T-helper 2 cell treated with Interferon-gamma antibody and Interleukin-4, amounts not matched to agents 5 μg/mL and 100 μg/mL, for 36 hours (primary cell): Measurements from ENCODE around the gene DOK4.
"Not testable (repeated sequence)": the region's sequence is repeated elsewhere in the genome, so short reads cannot be mapped to it uniquely, and the experiment has no call there.

ENCODE experiments used
- DNase-seq: peaks from one replicate; pipeline ENCODE4 v3.0.0; 2021; ENCODE audit warnings: low spot score
- H3K27ac Mint-ChIP-seq: one replicate; pipeline ENCODE4 v1.8.0; 2021; ENCODE audit warnings: mild to moderate bottlenecking, mixed read lengths
- H3K27me3 Mint-ChIP-seq: one replicate; pipeline ENCODE4 v1.8.0; 2021; ENCODE audit warnings: low read depth, mixed read lengths
- H3K36me3 Mint-ChIP-seq: one replicate; pipeline ENCODE4 v1.8.0; 2021; ENCODE audit warnings: low read depth, mixed read lengths
- H3K4me1 Mint-ChIP-seq: one replicate; pipeline ENCODE4 v1.8.0; 2021; ENCODE audit warnings: low read depth, mixed read lengths
- H3K4me3 Mint-ChIP-seq: one replicate; pipeline ENCODE4 v1.8.0; 2022; ENCODE audit warnings: mild to moderate bottlenecking, moderate library complexity, mixed read lengths
- H3K9me3 Mint-ChIP-seq: one replicate; pipeline ENCODE4 v1.8.0; 2021; ENCODE audit warnings: mixed read lengths

DOK4 gene

DNA sequence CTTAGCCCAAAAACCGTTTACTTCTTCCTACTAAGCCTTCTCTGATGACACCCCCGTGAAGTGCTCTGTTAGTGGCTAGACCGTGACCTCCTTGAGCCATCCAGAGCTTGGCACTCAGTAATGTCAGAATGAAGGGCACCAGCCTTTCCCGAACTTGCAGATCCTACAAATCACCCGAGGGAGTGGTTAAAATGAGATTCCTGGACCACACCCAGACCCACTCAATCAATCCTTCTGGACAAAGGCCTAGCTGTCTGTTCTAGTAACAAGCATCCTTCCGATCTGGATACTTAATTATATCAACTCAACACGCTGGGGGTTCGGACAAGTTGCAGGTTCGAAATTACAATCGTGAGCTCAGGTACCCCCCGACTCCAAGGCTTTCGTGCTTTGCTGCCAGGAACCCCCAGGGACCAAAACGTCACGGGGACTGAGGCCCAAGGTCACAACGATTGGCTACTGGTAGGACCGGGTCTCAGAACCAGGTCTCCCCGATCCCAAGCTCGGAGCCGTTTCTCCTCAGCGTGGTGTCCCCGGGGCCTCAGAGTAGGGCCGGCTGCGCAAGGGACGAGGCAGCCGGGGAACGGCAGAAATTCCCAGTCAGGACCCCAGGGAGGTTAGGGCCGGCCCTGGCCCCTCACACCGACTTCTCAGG, 39.6 kb downstream of the DOK4 start:
- peaks cover 12% of the 10 kb centered on the region for H3K36me3 Mint-ChIP-seq
- DNase-seq: peak; percentile 12
- H3K4me1 Mint-ChIP-seq: peaks cover 22% of the 10 kb centered on the region
- H3K4me3 Mint-ChIP-seq: peak overlapping the region; percentile 97
- H3K27me3 Mint-ChIP-seq: no peaks in the 10 kb centered on the region
- H3K27ac Mint-ChIP-seq: peak overlapping the region; percentile 89
- H3K9me3 Mint-ChIP-seq: peaks cover 2% of the 10 kb centered on the region

DNA sequence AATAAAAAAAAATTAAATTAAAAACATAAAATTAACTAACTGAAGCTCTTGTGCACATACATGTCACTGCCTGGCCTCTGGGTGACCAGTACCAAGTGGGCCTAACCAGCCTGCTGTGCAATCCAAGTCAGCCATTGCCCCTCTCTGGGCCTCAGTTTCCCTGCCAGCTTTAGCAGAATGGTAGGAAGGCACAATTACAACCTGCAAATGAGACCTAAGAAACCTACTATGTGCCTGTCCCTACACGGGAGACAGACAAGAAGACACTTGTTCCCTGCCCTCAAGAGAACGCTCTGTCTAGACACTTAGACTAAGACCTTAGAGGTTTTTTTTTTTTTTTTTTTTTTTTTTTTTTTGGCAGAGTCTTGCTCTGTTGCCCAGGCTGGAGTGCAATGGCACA, 40.8 kb downstream of the DOK4 start:
- Mint-ChIP-seq H3K4me3 (peak overlapping the region; percentile 39), H3K4me1 (peaks cover 22% of the 10 kb centered on the region), H3K36me3 (peaks cover 21% of the 10 kb centered on the region), H3K27me3 (no peaks in the 10 kb centered on the region), H3K9me3 (peaks cover 9% of the 10 kb centered on the region), H3K27ac (no peak overlapping the region)
- no peak for DNase-seq

DNA sequence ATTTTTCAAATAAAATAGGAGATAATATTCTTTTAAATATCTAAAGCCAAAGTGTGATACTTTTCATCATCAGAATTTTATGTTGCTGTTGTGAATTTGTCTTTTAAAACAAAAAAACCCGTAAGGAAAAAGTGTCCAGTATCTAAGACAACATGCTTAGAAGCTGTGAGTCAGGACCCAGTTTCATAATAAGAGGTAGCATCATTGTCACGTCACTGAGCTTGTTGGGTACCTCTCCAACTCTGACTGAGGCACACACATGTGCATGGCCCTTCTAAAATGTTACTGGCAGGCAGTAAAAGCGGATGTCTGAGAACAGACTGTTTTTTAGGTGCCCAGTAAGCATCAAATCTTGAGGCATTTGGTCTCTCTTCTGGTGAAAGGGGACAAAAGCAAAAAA, 41.6 kb downstream of the DOK4 start:
- Mint-ChIP-seq H3K27me3 (no peaks in the 10 kb centered on the region), H3K4me3 (peak overlapping the region; percentile 12), H3K9me3 (peaks cover 16% of the 10 kb centered on the region), H3K36me3 (peaks cover 29% of the 10 kb centered on the region), H3K4me1 (peaks cover 21% of the 10 kb centered on the region), H3K27ac (no peak overlapping the region)
- DNase-seq: no peak

DNA sequence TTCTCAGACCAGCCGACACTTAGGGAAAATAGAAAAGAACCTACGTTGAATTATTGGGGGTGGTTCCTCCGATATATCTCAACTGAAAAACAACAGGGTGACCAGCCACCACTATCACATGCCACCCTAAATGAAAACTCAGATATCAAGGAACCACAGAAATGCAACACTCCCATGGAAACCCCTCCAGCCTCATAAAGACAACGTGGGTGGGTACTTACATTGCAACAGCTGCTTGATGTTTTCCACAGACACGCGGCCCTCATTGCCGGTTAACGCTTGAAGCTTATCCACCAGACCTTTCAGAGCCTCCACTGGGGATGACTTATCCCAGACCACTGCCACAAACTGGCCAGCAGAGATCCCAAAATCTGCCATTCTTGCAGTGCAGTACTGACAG, 45.7 kb downstream of the DOK4 start:
- not testable (repeated sequence) for DNase-seq, H3K4me3 Mint-ChIP-seq, H3K4me1 Mint-ChIP-seq, H3K27ac Mint-ChIP-seq, H3K27me3 Mint-ChIP-seq
- Mint-ChIP-seq H3K36me3 (peaks cover 55% of the 10 kb centered on the region), H3K9me3 (peaks cover 19% of the 10 kb centered on the region)

DNA sequence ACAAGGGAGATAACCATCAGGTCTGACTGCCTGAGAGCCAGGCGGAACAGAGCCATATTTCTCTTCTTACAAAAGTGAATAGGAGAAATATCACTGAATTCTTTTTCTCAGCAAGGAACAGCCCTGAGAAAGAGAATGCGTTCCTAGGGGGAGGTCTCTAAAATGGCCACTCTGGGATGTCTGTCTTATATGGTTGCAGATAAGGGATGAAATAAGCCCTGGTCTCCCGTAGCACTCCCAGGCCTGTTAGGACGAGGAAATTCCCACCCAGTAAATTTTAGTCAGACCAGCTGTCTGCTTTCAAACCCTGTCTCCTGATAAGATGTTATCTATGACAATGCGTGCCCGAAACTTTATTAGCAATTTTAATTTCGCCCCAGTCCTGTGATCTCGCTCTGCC, 46.3 kb downstream of the DOK4 start:
- not testable (repeated sequence) for DNase-seq, H3K27me3 Mint-ChIP-seq, H3K27ac Mint-ChIP-seq

DNA sequence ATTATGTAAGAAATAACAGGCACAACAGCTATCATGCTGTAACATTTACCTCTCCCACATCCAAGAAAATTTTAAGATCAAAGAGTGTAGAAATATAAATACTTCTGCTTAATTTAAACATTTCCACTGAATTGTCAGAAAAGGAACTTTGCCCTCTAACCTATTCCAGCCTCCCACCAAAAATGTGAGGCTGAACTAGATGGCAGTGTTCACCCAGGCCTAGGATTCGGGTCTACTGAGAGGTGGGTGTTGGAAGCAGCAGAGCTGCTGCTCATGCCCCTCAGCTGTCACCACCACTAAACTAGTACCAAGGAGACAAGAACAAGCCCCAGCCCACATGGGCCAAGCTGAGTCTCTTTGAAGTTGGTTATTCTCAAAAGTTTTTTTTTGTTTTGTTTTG, 50.5 kb downstream of the DOK4 start:
- Mint-ChIP-seq H3K27me3 (no peaks in the 10 kb centered on the region), H3K36me3 (peaks cover 67% of the 10 kb centered on the region), H3K27ac (no peak overlapping the region), H3K9me3 (peaks cover 12% of the 10 kb centered on the region), H3K4me3 (no peak overlapping the region), H3K4me1 (no peaks in the 10 kb centered on the region)
- no peak for DNase-seq

More for the DNA sequence above, 46.3 kb downstream of the DOK4 start:
- not testable (repeated sequence) for H3K4me3 Mint-ChIP-seq, H3K4me1 Mint-ChIP-seq
- H3K36me3 Mint-ChIP-seq: peaks cover 55% of the 10 kb centered on the region
- H3K9me3 Mint-ChIP-seq: peaks cover 19% of the 10 kb centered on the region

DNA sequence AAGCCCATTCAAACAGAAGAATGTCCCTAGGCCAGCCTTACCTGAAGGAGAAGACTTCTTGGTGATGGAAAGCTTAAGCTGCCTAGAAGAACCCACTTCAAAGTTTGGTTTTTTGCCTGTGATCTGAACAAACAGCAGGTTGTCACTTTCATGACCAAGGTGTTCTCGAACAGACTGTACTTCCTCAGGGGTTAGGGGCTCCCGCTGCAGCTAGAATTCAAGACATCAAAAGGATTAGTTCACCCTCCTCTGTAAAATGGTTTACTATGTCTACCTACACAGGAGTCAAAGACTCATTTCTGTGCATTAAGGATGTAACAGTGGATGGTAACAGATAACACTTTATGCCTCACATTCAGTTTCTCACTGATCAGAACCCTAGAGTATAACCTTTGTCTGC, 52.3 kb downstream of the DOK4 start:
- H3K27ac Mint-ChIP-seq: no peak overlapping the region
- DNase-seq: no peak
- H3K9me3 Mint-ChIP-seq: no peaks in the 10 kb centered on the region
- H3K4me1 Mint-ChIP-seq: no peaks in the 10 kb centered on the region
- H3K36me3 Mint-ChIP-seq: peaks cover 57% of the 10 kb centered on the region
- no peaks in the 10 kb centered on the region for H3K27me3 Mint-ChIP-seq
- H3K4me3 Mint-ChIP-seq: no peak overlapping the region

DNA sequence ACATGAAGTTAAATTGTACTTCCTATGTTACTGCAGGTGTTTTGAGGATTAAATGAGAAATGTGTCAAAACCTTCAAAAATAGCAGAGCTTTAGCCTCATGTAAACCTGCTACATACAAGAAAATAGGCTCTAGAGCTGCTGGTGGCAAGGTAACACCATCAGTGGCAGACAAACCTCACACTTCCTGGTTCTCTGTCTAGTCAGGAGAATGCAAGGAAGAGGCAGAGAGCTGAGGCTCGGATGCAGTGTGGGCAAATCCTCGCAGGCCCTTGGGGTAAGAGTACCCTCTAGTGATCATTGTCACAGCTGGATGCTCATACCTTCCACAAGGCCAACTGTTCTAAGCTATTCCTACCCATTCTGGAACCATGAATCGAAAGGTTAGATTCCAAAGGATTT, 53.3 kb downstream of the DOK4 start:
- H3K4me3 Mint-ChIP-seq: no peak overlapping the region
- H3K27ac Mint-ChIP-seq: no peak overlapping the region
- DNase-seq: no peak
- H3K9me3 Mint-ChIP-seq: no peaks in the 10 kb centered on the region
- peaks cover 55% of the 10 kb centered on the region for H3K36me3 Mint-ChIP-seq
- no peaks in the 10 kb centered on the region for H3K27me3 Mint-ChIP-seq
- H3K4me1 Mint-ChIP-seq: no peaks in the 10 kb centered on the region

DNA sequence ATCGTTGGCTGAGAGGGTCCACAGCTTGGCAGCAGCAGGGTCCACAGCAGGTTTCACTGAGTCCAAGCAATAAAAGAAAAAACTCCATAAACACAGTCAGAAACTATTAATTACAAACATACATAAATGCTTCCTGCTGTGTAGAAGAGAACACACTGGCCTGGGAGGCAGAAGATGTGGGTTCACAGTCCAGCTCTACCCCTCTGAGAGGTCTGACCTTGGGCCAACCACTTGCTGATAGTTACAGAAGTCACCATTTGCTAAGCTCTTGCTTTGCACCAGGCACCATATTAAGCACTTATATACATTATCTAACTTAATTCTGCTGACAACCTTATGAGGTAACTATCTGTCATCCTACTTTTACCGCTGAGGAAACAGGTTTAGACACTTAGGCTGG, 53.8 kb downstream of the DOK4 start:
- Mint-ChIP-seq H3K27ac (no peak overlapping the region), H3K9me3 (no peaks in the 10 kb centered on the region), H3K27me3 (no peaks in the 10 kb centered on the region), H3K36me3 (peaks cover 57% of the 10 kb centered on the region), H3K4me3 (no peak overlapping the region), H3K4me1 (no peaks in the 10 kb centered on the region)
- no peak for DNase-seq

DNA sequence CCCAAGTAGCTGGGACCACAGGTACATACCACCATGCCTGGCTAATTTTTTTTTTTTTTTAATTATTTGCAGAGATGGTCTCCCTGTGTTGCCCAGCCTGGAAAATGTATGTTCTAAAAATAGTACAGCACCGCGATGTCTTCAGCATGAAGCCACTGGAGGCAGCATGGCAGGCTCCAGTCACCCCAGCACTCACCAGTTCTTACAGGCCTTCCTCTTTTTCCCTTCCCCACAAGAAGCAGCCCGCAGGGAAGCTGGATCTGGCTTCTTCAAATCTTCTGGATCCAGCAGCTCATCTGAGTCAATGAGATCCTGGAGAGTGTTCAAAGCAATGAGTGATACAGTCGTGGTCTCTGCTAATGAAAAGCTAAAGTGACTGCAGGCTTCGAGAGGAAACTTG, 55.3 kb downstream of the DOK4 start:
- Mint-ChIP-seq H3K9me3 (no peaks in the 10 kb centered on the region), H3K4me1 (no peaks in the 10 kb centered on the region), H3K36me3 (peaks cover 54% of the 10 kb centered on the region), H3K27me3 (no peaks in the 10 kb centered on the region), H3K4me3 (no peak overlapping the region), H3K27ac (no peak overlapping the region)
- DNase-seq: no peak

DNA sequence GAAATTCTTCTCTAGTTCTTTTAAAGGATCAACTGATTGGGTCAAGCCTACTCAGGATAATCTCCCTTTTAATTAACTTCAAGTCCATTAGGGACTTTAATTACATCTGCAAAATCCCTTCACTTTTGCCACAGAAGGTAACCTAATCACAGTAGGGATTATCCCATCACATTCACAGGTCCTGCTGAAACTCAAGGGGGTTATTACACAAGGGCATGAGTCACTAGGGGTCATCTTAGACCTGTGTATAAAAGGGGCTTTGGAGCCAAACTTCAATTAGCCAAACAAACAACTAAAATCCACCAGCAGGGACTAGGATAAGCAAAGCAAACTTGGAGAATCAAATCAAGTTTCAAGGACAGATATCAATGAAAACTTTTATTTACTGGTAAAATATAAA, 58.5 kb downstream of the DOK4 start:
- Mint-ChIP-seq H3K4me3 (no peak overlapping the region), H3K9me3 (no peaks in the 10 kb centered on the region), H3K27me3 (no peaks in the 10 kb centered on the region), H3K36me3 (peaks cover 38% of the 10 kb centered on the region), H3K27ac (no peak overlapping the region), H3K4me1 (no peaks in the 10 kb centered on the region)
- no peak for DNase-seq

DNA sequence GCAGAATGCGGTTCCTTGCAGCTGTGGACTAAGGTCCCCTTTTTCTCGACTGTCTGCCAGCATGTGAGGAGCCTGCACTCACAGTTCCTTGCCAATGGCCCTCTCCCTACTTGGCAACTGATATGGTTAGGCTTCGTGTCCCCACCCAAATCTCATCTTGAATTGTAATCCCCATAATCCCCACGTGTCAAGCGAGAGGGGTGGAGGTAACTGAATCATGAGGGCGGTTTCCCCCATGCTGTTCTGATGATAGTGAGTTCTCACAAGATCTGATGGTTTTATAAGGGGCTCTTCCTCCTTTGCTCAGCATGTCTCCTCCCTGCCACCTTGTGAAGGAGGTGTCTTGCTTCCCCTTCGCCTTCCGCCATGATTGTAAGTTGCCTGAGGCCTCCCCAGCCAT, 59.0 kb downstream of the DOK4 start:
- Mint-ChIP-seq H3K27ac (no peak overlapping the region), H3K36me3 (peaks cover 33% of the 10 kb centered on the region), H3K4me3 (no peak overlapping the region), H3K9me3 (no peaks in the 10 kb centered on the region), H3K4me1 (no peaks in the 10 kb centered on the region), H3K27me3 (no peaks in the 10 kb centered on the region)
- DNase-seq: no peak

DNA sequence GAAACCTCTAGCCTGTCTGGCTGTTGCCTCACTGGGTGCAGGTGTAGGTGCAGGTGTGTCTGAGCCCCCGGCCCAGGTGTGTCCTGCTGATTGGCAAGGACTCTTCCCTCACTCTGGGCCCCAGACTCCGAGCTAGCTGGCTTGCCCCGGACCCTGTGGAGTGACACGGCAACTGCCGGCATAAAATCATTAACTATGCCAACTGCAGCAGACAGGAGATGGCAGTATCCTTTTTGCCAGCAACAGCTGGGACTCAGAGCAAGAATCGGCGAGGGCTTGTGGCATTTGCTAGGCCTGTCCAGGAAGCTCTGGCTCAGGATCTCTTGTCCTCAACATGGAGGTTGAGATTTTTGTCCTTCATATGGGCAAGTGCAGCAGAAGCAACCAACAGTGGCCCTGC, 59.9 kb downstream of the DOK4 start:
- no peak overlapping the region for H3K4me3 Mint-ChIP-seq
- H3K9me3 Mint-ChIP-seq: no peaks in the 10 kb centered on the region
- H3K36me3 Mint-ChIP-seq: peaks cover 28% of the 10 kb centered on the region
- no peaks in the 10 kb centered on the region for H3K27me3 Mint-ChIP-seq
- no peak overlapping the region for H3K27ac Mint-ChIP-seq
- no peak for DNase-seq
- H3K4me1 Mint-ChIP-seq: no peaks in the 10 kb centered on the region

DNA sequence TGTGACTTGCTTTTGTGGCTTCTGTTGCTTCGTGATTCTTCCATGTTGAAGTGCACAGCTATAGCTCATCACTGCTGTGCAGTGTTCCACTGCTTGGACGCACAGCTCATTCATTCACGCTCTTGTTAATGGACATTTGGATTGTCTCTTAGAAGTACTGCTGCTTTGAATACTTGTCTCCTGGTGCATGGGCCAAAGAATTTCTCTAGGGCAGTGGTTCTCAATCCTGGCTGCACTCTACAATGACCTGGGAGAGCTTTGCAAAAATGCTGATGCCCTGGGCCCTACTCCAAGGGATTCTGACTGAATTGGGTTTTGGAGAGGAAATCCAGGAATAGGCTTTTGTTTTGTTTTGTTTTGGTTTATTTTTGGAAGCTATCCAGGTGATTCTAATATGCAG, 61.7 kb downstream of the DOK4 start:
- Mint-ChIP-seq H3K27me3 (no peaks in the 10 kb centered on the region), H3K4me3 (no peak overlapping the region), H3K9me3 (no peaks in the 10 kb centered on the region), H3K4me1 (no peaks in the 10 kb centered on the region), H3K36me3 (peaks cover 15% of the 10 kb centered on the region), H3K27ac (no peak overlapping the region)
- no peak for DNase-seq

DNA sequence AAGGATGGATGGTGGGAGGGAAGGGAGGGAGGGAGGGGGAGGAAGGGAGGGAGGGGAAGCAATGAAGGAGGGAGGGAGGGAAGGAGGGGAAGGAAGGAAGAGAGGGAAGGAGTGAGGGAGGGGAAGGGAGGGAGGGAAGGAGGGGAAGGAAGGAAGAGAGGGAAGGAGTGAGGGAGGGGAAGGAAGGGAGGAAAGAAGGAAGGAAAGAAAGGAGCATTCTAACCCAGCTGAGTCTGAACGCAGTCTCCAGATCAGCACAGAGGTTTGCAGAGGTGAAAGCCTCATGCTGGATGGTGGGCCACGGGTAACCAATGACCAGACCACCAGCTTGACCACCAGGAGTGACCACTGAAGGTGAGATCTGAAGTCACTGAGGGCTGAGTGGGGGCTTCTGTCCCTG, 63.1 kb downstream of the DOK4 start:
- no peak for DNase-seq
- no peaks in the 10 kb centered on the region for H3K27me3 Mint-ChIP-seq
- H3K27ac Mint-ChIP-seq: no peak overlapping the region
- peaks cover 6% of the 10 kb centered on the region for H3K36me3 Mint-ChIP-seq
- no peaks in the 10 kb centered on the region for H3K9me3 Mint-ChIP-seq
- H3K4me1 Mint-ChIP-seq: peaks cover 6% of the 10 kb centered on the region
- H3K4me3 Mint-ChIP-seq: no peak overlapping the region
